SU-DHL-6 (cell line): Measurements from ENCODE around the gene BMPR1A.

ENCODE experiments used
- H2AFZ ChIP-seq: fragments of 200-600 bp; sonication (generic); 2 replicates; pipeline ENCODE4 v1.6.1; 2014; ENCODE audit warnings: low read depth, mild to moderate bottlenecking, moderate library complexity, mixed read lengths, antibody characterized with exemption, low read length; ENCODE audit not compliant: severe bottlenecking
- H3F3A ChIP-seq: fragments of 200-600 bp; shearing (Covaris generic); 2 replicates; pipeline ENCODE4 v1.6.0; 2016; ENCODE audit warnings: antibody characterized with exemption, mild to moderate bottlenecking; ENCODE audit not compliant: insufficient read depth
- H3K27ac ChIP-seq: fragments of 200-600 bp; sonication (generic); 2 replicates; pipeline ENCODE4 v1.5.1; 2016; ENCODE audit warnings: low read depth, mild to moderate bottlenecking, low read length, moderate library complexity, mixed read lengths
- H3K27me3 ChIP-seq: fragments of 200-600 bp; sonication (generic), shearing (Covaris generic); 2 replicates; pipeline ENCODE4 v1.6.0; 2014; ENCODE audit warnings: mild to moderate bottlenecking, low read length
- H3K36me3 ChIP-seq: fragments of 200-600 bp; sonication (generic); 2 replicates; pipeline ENCODE4 v1.6.1; 2014; ENCODE audit warnings: mild to moderate bottlenecking, low read length, mixed read lengths
- H3K4me2 ChIP-seq: fragments of 300-600, 200-600 bp; shearing (Covaris generic), sonication (generic); 2 replicates; pipeline ENCODE4 v1.6.0; 2014; ENCODE audit warnings: low read length, low read depth, mild to moderate bottlenecking; ENCODE audit not compliant: poor library complexity, severe bottlenecking
- H3K4me3 ChIP-seq: fragments of 200-600 bp; sonication (generic); 2 replicates; pipeline ENCODE4 v1.5.1; 2014; ENCODE audit warnings: antibody characterized with exemption, low read length, mild to moderate bottlenecking, mixed read lengths; ENCODE audit not compliant: insufficient read depth, poor library complexity, severe bottlenecking
- H3K79me2 ChIP-seq: fragments of 200-600 bp; sonication (generic); 2 replicates; pipeline ENCODE4 v1.6.1; 2014; ENCODE audit warnings: mild to moderate bottlenecking, low read length, moderate library complexity; ENCODE audit not compliant: insufficient read depth
- H3K9ac ChIP-seq: fragments of 200-600 bp; sonication (generic); 2 replicates; pipeline ENCODE4 v1.7.0; 2014; ENCODE audit warnings: mild to moderate bottlenecking, low read length
- H3K9me2 ChIP-seq: fragments of 200-600 bp; sonication (generic); replicated peaks from 2 replicates; pipeline ENCODE4 v1.6.1; 2014; ENCODE audit warnings: low read length; ENCODE audit not compliant: insufficient read depth
- H3K9me3 ChIP-seq: fragments of 200-600 bp; sonication (generic); 2 replicates; pipeline ENCODE4 v1.6.1; 2014; ENCODE audit warnings: low read length, mixed read lengths; ENCODE audit not compliant: insufficient read depth
- H4K20me1 ChIP-seq: fragments of 200-600 bp; sonication (generic); 2 replicates; pipeline ENCODE4 v1.6.1; 2014; ENCODE audit warnings: low read depth, mild to moderate bottlenecking, antibody characterized with exemption, low read length, moderate library complexity, mixed read lengths
- EZH2phosphoT487 ChIP-seq: fragments of 200-600 bp; sonication (generic), shearing (Covaris generic); conservative IDR thresholded peaks from 2 replicates; pipeline ENCODE4 v1.6.1; 2018; ENCODE audit warnings: mild to moderate bottlenecking, antibody characterized with exemption, low read length, moderate library complexity, mixed read lengths
- TF ChIP-seq, protein P1 (sequence below): fragments of 200-600 bp; sonication (generic); IDR thresholded peaks from one replicate; pipeline ENCODE4 v1.5.1; 2017; ENCODE audit warnings: antibody characterized with exemption, mild to moderate bottlenecking, low read length, moderate library complexity; ENCODE audit not compliant: insufficient read depth, poor library complexity, severe bottlenecking

Gene BMPR1A

DNA sequence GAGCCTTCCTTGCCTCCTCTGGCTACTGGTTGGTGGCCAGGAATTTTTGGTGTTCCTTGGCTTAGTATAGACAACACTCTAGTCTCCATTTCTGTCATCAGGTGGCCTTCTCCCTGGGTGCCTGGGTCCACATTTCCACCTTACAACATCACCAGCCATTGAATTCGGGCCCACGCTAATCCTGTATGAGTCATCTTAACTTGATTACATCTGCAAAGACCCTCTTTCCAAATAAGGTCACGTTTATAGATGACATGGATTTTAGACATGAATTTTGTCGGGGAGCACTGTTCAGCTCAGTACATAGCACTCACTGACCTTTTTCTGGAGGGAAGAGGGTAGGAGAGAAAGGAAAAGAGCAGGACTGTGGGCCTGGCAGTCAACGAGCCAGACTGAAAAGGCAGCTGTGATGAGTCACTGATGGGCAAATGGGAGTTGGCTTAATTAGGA lies 161.6 kb downstream of the BMPR1A start:
- Histone ChIP-seq H3K4me3 (no peak overlapping the region), H2AFZ (no peak overlapping the region), H3K4me2 (no peak overlapping the region), H3K27ac (no peak overlapping the region), H3K36me3 (no peaks in the 10 kb centered on the region; the same call in 1 of the 2 replicates), H4K20me1 (no peaks in the 10 kb centered on the region), H3K27me3 (no peaks in the 10 kb centered on the region), H3K9me3 (no peaks in the 10 kb centered on the region), H3F3A (no peaks in the 10 kb centered on the region), H3K9ac (no peak overlapping the region), H3K79me2 (no peaks in the 10 kb centered on the region), H3K9me2 (no peaks in the 10 kb centered on the region)
- TF ChIP-seq, protein P1, sequence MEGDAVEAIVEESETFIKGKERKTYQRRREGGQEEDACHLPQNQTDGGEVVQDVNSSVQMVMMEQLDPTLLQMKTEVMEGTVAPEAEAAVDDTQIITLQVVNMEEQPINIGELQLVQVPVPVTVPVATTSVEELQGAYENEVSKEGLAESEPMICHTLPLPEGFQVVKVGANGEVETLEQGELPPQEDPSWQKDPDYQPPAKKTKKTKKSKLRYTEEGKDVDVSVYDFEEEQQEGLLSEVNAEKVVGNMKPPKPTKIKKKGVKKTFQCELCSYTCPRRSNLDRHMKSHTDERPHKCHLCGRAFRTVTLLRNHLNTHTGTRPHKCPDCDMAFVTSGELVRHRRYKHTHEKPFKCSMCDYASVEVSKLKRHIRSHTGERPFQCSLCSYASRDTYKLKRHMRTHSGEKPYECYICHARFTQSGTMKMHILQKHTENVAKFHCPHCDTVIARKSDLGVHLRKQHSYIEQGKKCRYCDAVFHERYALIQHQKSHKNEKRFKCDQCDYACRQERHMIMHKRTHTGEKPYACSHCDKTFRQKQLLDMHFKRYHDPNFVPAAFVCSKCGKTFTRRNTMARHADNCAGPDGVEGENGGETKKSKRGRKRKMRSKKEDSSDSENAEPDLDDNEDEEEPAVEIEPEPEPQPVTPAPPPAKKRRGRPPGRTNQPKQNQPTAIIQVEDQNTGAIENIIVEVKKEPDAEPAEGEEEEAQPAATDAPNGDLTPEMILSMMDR, result no peak
- no peak for TF ChIP-seq EZH2phosphoT487

DNA sequence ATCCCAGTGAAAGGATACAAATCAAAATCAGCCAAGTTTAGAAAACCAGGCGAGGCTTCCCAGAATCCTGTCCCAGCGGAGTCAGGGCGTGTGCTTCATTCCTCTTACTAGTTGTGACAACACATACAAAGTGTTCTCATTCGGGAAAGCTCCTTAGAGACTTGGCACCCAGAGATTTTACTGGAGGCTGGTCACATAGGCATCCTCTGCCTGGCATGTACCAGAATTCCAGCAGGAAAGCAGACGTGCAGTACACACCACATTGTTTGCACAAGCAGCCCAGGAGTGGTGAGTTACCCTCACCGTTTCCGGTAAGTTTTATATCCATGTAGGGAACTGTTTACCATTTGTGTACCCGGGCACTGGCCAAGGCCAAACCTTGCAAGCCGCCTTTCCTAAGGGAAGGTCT lies 166.1 kb downstream of the BMPR1A start:
- no peaks in the 10 kb centered on the region for H3K79me2 ChIP-seq
- no peak overlapping the region for H2AFZ ChIP-seq
- no peak overlapping the region for H3K4me2 ChIP-seq
- H3F3A ChIP-seq, result no peaks in the 10 kb centered on the region
- no peaks in the 10 kb centered on the region for H3K9me3 ChIP-seq
- no peak for TF ChIP-seq EZH2phosphoT487
- TF ChIP-seq, protein P1, result no peak
- H3K27ac ChIP-seq, result no peak overlapping the region
- no peak overlapping the region for H3K4me3 ChIP-seq
- no peaks in the 10 kb centered on the region for H3K9me2 ChIP-seq
- peaks cover 5% of the 10 kb centered on the region; the same call in 1 of the 2 replicates for H3K36me3 ChIP-seq
- H4K20me1 ChIP-seq, result no peaks in the 10 kb centered on the region
- no peaks in the 10 kb centered on the region for H3K27me3 ChIP-seq
- H3K9ac ChIP-seq, result no peak overlapping the region

DNA sequence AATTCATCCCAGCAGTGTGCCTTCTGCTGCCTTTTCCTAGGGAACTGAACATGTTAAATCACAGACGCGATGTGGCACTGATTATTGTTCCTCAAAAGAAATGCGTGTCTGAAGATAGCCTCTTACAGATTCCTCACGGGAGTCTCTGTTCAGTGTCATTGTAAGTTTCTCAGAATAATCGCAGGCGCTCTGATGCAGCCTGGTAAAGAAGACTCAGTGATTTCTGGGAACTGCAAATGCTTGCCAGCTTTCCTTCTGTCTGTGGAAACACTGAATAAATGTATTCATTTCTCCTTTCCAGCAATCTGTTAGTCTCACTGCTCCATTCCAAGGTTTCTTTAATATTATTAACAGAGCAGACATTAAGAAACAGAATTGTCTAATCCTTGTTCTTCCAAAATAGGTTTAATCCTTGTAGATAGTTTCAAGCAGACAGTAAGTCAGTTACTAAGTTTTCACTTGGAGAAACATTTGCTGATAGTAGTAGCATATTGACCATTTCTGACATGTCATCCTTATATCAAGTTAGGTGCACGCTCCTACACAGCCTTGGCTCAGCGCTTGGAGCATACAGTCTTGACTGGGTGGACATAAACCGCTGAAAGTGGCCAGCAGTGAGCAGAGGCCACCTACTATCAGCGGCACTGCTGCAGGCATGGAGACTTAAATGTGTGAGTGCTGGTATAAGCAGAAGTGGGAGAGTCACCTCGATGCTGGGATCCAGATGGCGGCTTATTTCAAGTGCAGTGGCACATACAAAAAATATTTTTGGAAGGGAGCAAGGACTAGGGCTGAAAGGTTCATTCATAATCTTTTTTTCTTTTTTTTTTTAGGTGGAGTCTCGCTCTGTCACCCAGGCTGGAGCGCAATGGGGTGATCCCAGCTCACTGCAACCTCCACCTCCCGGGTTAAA lies 173.3 kb downstream of the BMPR1A start:
- H3K4me3 ChIP-seq, result no peak overlapping the region
- peaks cover 5% of the 10 kb centered on the region; the same call in 1 of the 2 replicates for H3K36me3 ChIP-seq
- no peaks in the 10 kb centered on the region for H3F3A ChIP-seq
- H3K9me2 ChIP-seq, result no peaks in the 10 kb centered on the region
- no peaks in the 10 kb centered on the region for H3K27me3 ChIP-seq
- no peaks in the 10 kb centered on the region for H4K20me1 ChIP-seq
- no peak overlapping the region for H3K27ac ChIP-seq
- H3K9me3 ChIP-seq, result no peaks in the 10 kb centered on the region
- TF ChIP-seq EZH2phosphoT487, result no peak
- TF ChIP-seq, protein P1, result no peak
- no peak overlapping the region for H3K9ac ChIP-seq
- no peak overlapping the region for H2AFZ ChIP-seq
- no peak overlapping the region for H3K4me2 ChIP-seq
- H3K79me2 ChIP-seq, result no peaks in the 10 kb centered on the region
